Parathyroid adenoma (tissue), 2 donors: Measurements from ENCODE around the gene RAMP1.

Source experiments
- H2AFZ ChIP-seq: fragments of 300-600 bp; sonication (generic); one replicate; pipeline ENCODE4 v1.7.0; 2017; ENCODE audit warnings: antibody characterized with exemption, mild to moderate bottlenecking
- H3K27ac ChIP-seq: fragments of 300-600 bp; sonication (generic); one replicate; pipeline ENCODE4 v1.7.0; 2017
- H3K27me3 ChIP-seq: fragments of 300-600 bp; sonication (generic); one replicate; pipeline ENCODE4 v1.7.0; 2017; ENCODE audit warnings: low read length; ENCODE audit not compliant: control insufficient read depth, insufficient read depth
- H3K36me3 ChIP-seq: fragments of 300-600 bp; sonication (generic); one replicate; pipeline ENCODE4 v1.7.0; 2017; ENCODE audit warnings: low read length; ENCODE audit not compliant: control insufficient read depth, insufficient read depth
- H3K4me1 ChIP-seq: fragments of 300-600 bp; sonication (generic); one replicate; pipeline ENCODE4 v1.7.0; 2017; ENCODE audit warnings: control low read depth
- H3K4me2 ChIP-seq: fragments of 300-600 bp; sonication (generic); one replicate; pipeline ENCODE4 v1.7.0; 2017; ENCODE audit warnings: low read length
- H3K4me3 ChIP-seq: fragments of 300-600 bp; sonication (generic); one replicate; pipeline ENCODE4 v1.7.0; 2017; ENCODE audit warnings: low read depth, low read length
- H3K79me2 ChIP-seq: fragments of 300-600 bp; sonication (generic); one replicate; pipeline ENCODE4 v1.7.0; 2017; ENCODE audit warnings: control low read depth
- H3K9ac ChIP-seq: fragments of 300-600 bp; sonication (generic); one replicate; pipeline ENCODE4 v1.7.0; 2017; ENCODE audit warnings: mild to moderate bottlenecking
- H3K9me3 ChIP-seq: fragments of 300-600 bp; sonication (generic); one replicate; pipeline ENCODE4 v1.7.0; 2017; ENCODE audit warnings: low read length; ENCODE audit not compliant: control insufficient read depth
- CTCF ChIP-seq: fragments of 300-600 bp; sonication (generic); IDR thresholded peaks from one replicate; pipeline ENCODE4 v1.7.0; 2017; ENCODE audit warnings: antibody characterized with exemption, mild to moderate bottlenecking
- donor health status: primary hyperparathyroidism.

Gene RAMP1

GRCh38 chr2:237820421-237820820, 39.0 kb upstream of the RAMP1 start:
- Histone ChIP-seq H3K9ac (no peak overlapping the region), H3K36me3 (no peaks in the 10 kb centered on the region), H3K27ac (no peak overlapping the region), H2AFZ (no peak overlapping the region), H3K27me3 (no peaks in the 10 kb centered on the region), H3K9me3 (no peaks in the 10 kb centered on the region), H3K4me2 (no peak overlapping the region), H3K4me1 (peaks cover 3% of the 10 kb centered on the region), H3K4me3 (no peak overlapping the region), H3K79me2 (no peaks in the 10 kb centered on the region)
- no peak for TF ChIP-seq CTCF

GRCh38 chr2:237823544-237823943, 35.9 kb upstream of the RAMP1 start:
- no peak overlapping the region for H3K4me3 ChIP-seq
- no peak overlapping the region for H3K4me2 ChIP-seq
- H3K27me3 ChIP-seq: no peaks in the 10 kb centered on the region
- no peaks in the 10 kb centered on the region for H3K9me3 ChIP-seq
- H3K79me2 ChIP-seq: no peaks in the 10 kb centered on the region
- TF ChIP-seq CTCF: no peak
- no peak overlapping the region for H3K27ac ChIP-seq
- H3K36me3 ChIP-seq: no peaks in the 10 kb centered on the region
- no peaks in the 10 kb centered on the region for H3K4me1 ChIP-seq
- H3K9ac ChIP-seq: no peak overlapping the region
- no peak overlapping the region for H2AFZ ChIP-seq

GRCh38 chr2:237824085-237824484, 35.3 kb upstream of the RAMP1 start:
- no peak for TF ChIP-seq CTCF
- no peaks in the 10 kb centered on the region for H3K79me2 ChIP-seq
- no peaks in the 10 kb centered on the region for H3K4me1 ChIP-seq
- H3K27ac ChIP-seq: no peak overlapping the region
- H3K36me3 ChIP-seq: no peaks in the 10 kb centered on the region
- no peak overlapping the region for H3K4me3 ChIP-seq
- no peak overlapping the region for H2AFZ ChIP-seq
- H3K27me3 ChIP-seq: no peaks in the 10 kb centered on the region
- H3K9ac ChIP-seq: no peak overlapping the region
- H3K9me3 ChIP-seq: no peaks in the 10 kb centered on the region
- no peak overlapping the region for H3K4me2 ChIP-seq

- Histone ChIP-seq H3K27ac (no peak overlapping the region), H3K4me2 (no peak overlapping the region), H3K36me3 (no peaks in the 10 kb centered on the region), H3K27me3 (no peaks in the 10 kb centered on the region), H3K9me3 (no peaks in the 10 kb centered on the region), H3K79me2 (no peaks in the 10 kb centered on the region), H3K9ac (no peak overlapping the region), H3K4me3 (no peak overlapping the region), H3K4me1 (no peaks in the 10 kb centered on the region), H2AFZ (no peak overlapping the region)
- TF ChIP-seq CTCF: no peak
Observed at GRCh38 chr2:237827421-237827987, 31.9 kb upstream of the RAMP1 start.

- Histone ChIP-seq H3K79me2 (no peaks in the 10 kb centered on the region), H3K4me1 (no peaks in the 10 kb centered on the region), H3K4me3 (no peak overlapping the region), H3K9ac (no peak overlapping the region), H2AFZ (no peak overlapping the region), H3K9me3 (no peaks in the 10 kb centered on the region), H3K27ac (no peak overlapping the region), H3K36me3 (no peaks in the 10 kb centered on the region), H3K27me3 (no peaks in the 10 kb centered on the region), H3K4me2 (no peak overlapping the region)
- no peak for TF ChIP-seq CTCF
Observed at GRCh38 chr2:237830522-237830921, 28.9 kb upstream of the RAMP1 start.
